GM20431 (cell line): Measurements from ENCODE around the gene DDIT3.

Experiments used
- in situ Hi-C: fragments of 300-500 bp; cut with MseI, MboI; formaldehyde crosslinking; loops from one replicate; pipeline ENCODE4 v1.15.0; 2020; ENCODE audit warnings: low sequenced_read_pairs; ENCODE audit not compliant: unreplicated experiment

DDIT3 gene

GRCh38 chr12:57471661-57472060 lies 48.7 kb downstream of the DDIT3 start:
- in situ Hi-C loops: no loop called here

DNA sequence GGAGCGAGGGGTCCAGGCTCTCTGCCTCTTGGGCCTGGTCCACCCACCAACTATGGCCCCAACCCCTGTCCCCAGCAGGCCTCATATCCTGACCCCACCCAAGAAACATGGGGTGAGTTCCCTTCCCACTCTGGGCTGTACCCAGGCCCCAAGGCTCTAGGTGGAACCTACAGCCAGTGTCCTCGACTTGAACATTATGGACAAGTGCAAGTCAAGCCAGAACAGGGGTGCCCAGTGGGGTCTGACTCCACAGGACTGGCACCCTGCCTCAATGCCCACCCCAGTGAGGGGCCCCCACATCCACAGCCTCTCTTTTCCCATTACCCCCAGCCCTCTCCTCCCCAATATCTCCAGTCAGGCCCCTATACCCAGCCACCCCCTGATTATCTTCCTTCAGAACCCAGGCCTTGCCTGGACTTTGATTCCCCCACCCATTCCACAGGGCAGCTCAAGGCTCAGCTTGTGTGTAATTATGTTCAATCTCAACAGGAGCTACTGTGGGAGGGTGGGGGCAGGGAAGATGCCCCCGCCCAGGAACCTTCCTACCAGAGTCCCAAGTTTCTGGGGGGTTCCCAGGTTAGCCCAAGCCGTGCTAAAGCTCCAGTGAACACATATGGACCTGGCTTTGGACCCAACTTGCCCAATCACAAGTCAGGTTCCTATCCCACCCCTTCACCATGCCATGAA lies 49.2 kb downstream of the DDIT3 start:
- in situ Hi-C loops: no loop called here

DNA sequence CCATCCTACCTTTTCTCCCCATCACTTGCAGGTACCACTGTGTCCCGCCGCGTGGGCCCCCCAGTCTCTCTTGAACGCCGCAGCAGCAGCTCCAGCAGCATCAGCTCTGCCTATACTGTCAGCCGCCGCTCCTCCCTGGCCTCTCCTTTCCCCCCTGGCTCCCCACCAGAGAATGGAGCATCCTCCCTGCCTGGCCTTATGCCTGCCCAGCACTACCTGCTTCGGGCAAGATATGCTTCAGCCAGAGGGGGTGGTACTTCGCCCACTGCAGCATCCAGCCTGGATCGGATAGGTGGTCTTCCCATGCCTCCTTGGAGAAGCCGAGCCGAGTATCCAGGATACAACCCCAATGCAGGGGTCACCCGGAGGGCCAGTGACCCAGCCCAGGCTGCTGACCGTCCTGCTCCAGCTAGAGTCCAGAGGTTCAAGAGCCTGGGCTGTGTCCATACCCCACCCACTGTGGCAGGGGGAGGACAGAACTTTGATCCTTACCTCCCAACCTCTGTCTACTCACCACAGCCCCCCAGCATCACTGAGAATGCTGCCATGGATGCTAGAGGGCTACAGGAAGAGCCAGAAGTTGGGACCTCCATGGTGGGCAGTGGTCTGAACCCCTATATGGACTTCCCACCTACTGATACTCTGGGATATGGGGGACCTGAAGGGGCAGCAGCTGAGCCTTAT lies 49.9 kb downstream of the DDIT3 start:
- in situ Hi-C loops: no loop called here

DNA sequence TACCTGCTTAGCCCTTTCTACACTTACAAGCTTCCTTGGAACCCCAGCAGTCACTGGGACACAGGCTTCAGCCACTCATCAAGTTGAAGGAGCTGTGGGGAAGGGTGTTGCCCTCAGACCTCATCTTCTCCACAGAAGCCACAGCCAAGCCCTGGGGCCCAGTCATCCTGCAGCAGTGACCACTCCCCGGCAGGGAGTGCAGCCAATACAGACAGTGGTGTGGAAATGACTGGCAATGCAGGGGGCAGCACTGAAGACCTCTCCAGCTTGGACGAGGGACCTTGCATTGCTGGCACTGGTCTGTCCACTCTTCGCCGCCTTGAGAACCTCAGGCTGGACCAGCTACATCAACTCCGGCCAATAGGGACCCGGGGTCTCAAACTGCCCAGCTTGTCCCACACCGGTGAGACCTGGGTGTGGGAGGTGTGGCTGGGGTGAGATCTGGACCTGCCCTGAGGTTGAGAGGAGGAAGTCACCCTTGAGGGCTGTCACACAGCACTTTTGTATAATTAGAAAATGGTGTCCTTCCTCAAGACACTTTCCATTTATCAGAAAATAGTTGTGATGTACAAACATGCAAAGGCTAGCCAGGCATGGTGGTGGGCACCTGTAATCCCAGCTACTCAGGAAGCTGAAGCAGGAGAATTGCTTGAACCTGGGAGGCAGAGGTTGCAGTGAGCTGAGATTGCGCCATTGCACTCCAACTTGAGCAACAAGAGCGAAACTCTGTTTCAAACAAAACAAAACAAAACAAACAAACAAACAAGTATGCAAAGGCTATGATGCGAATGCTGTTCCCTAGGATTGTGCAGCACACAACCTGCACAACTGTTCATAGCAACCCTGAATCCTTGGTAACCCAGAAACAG lies 50.8 kb downstream of the DDIT3 start:
- in situ Hi-C loops: no loop called here

- in situ Hi-C loops: no loop called here
Measured at GRCh38 chr12:57467915-57468314, 52.4 kb downstream of the DDIT3 start.

DNA sequence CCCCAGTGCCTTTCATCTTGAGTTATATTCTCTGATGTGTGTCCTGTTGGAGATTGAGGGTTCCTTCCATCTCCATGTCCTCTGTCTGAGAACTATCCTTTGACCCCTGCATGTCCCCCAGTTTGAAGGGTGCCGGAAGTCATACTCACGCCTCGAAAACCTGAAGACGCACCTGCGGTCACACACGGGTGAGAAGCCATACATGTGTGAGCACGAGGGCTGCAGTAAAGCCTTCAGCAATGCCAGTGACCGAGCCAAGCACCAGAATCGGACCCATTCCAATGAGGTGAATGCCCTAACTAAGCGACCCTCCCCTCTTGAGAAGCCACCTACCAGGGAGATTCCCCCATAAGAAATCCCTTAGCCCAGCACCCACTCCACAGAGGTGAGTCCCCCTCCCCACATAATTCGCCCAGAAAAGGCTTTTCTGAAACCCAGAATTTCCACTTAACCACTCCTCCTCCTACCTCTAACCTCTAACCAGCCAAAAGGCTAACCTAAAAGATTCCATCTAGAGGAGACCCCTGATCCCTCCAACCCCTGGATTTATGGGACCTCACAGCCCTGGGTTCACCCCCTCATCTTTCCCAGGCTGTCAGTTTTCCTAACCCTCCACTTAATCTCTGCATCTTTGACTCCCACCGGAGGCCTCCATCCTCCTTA lies 53.0 kb downstream of the DDIT3 start:
- in situ Hi-C loops: no loop called here
